Endometrial microvascular endothelial cells (primary cell): Measurements from ENCODE around the gene PTPRD. TPM values are rescaled to one million over a fixed set of nuclear protein-coding genes. Genes with fewer than 3 reads are reported as not detected.

ENCODE experiments used
- in situ Hi-C: cut with HindIII; loops from 2 replicates; pipeline ENCODE4 v1.10.0; 2017; ENCODE audit warnings: low sequenced_read_pairs, low pct_unique_long_range_greater_than_20kb; ENCODE audit errors: inconsistent ontology term
- total RNA-seq: library from RNA; depleted of rRNA; stranded (reverse); fragments of >200 nt; gene quantifications from one replicate; pipeline ENCODE4 v1.2.3, GENCODE V29; 2015; ENCODE audit errors: inconsistent ontology term

The PTPRD gene
- total RNA-seq, 1 donor from 2014 or later: under 0.01 TPM

DNA sequence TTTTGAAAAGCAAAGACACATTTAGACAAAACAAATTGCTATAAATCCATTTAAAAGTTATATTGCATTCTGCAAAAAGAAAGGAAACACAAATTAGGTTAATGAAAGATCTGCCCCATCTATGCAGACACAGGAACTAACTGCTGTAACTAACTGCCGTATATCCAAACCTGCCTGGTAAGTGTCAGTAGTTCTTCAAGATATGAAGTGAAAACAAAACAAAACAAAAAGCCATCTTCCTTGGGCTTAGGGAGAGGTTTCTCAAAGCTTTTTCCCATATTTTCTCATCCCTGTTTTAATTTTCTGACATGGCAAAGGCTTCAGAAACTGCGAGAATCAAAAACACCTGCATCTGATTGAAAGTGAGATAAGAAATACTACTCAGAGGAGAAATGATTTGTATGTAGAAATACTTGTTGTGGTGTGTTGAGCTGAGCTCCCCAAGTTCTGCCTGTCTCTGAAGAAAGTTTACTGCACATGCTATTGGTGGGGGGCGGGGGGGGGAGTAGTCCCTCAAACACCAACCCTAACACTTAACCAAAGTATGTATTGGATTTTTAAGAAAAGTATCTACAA is 750.5 kb downstream of the PTPRD start:
- in situ Hi-C loops: no loop called here

DNA sequence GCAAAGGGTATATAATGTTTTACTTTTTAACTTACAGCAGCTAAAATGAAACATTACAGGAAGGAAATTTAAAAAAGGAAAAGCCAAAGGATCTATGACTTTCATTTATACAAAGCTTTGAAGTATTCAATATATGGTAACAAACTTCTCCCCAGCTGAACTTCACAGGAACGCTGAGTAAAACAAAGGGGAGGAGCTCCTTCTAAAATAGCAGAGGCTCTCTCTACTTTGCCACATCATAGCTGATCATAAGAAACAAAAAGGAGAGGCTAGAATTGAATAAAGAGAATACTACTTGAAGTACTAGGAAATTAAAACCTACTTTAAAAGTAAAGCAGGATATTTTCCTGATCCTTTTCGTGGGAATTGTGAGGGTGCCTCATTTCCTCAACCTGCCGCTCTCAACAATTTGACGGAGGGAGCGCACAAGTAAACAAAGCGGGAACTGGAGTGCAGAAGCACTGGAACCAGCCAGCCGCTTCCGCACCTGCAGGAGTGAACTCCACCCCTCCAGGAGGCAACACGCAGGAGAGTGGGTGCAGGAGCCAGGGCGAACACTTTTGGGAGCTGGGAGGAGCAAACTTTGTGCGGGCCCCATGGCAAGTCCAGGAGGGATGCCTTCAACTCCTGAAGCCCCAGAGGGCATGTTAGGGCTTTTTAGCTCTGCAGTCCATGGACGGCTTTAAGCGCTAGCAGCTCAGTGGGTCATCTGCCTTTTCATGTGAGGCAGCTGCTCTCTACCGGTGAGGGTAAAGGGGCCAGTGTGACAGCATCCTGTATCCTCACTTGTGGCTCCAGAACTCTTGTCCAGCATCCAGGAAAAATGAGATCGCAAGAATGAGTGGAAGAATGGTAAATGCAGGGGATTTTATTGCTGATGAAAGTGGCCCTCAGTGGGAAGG is 757.4 kb downstream of the PTPRD start:
- in situ Hi-C loops: no loop called here

- in situ Hi-C loops: no loop called here
Measured at GRCh38 chr9:9847750-9848149, 765.1 kb downstream of the PTPRD start.

GRCh38 chr9:9846557-9846956 is 766.2 kb downstream of the PTPRD start:
- in situ Hi-C loops: no loop called here

DNA sequence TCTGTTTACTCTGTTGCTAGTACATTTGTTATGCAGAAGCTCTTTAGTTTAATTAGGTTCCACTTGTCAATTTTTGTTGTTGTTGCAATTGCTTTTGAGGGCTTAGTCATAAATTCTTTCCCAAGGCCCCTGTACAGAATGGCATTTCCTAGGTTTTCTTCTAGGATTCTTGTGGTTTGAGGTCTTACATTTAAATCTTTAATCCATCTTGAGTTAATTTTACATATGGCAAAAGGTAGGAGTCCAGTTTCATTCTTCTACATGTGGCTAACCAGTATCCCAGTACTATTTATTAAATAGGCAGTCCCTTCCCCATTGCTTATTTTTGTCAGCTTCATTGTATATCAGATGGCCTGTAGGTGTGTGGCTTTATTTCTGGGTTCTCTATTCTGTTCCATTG is 792.4 kb downstream of the PTPRD start:
- in situ Hi-C loops: no loop called here

- in situ Hi-C loops: no loop called here
Measured at GRCh38 chr9:9819886-9820285, 792.9 kb downstream of the PTPRD start.

- in situ Hi-C loops: no loop called here
Measured at GRCh38 chr9:9817176-9817575, 795.6 kb downstream of the PTPRD start.

GRCh38 chr9:9804109-9804508 is 808.7 kb downstream of the PTPRD start:
- in situ Hi-C loops: no loop called here

DNA sequence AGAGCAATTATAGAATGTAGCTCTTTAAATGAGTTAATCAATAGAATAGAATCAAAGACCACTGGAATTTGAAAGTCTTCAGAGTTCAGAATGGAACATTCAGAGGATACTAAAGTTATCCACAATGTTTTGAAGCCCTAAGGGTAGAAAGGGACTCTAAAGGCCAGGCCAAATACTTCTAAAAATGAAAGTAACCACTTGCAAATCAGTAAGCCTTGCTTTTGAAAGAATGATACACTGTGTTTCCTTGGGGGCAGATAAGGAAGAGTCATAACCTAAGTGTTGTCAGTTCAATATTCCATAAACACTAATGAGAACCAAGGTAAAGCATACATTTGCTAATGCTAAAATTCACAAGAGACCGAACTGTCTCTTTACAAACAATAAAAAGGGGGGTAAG is 813.5 kb downstream of the PTPRD start:
- in situ Hi-C loops: no loop called here

DNA sequence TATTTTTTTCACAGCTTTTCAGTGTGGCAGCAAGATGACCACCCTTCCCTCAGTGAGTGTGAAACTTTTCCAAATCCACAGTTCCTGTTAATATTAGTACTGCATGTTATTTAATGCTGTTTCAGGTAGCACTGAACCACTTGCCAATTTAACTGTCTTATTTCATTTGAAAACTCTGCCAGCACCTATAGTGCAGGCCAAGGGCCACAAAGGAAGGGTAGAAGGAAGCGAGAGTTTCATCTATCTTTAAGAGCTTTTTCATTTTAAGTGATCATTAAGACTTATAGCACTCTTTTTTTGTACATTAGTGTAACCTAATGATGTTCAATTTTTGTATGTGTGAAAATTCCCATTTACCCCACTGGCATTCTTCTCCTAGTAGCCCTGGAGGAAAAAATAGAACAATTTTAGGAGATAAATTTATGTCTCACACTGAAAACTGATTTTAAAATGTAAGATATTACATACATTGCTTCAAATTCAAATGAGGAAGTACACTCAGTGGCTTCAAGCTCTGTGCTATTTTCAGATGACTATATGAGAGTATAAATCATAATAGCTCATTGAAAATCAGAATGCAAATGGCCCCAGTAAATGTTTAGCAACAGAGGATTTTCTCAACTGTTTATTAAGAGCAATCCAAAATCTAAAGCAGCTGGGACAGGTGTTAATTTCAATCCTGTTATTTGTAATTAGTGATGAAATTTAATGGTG is 820.5 kb downstream of the PTPRD start:
- in situ Hi-C loops: no loop called here

- in situ Hi-C loops: no loop called here
Measured at GRCh38 chr9:9791611-9792010, 821.2 kb downstream of the PTPRD start.

DNA sequence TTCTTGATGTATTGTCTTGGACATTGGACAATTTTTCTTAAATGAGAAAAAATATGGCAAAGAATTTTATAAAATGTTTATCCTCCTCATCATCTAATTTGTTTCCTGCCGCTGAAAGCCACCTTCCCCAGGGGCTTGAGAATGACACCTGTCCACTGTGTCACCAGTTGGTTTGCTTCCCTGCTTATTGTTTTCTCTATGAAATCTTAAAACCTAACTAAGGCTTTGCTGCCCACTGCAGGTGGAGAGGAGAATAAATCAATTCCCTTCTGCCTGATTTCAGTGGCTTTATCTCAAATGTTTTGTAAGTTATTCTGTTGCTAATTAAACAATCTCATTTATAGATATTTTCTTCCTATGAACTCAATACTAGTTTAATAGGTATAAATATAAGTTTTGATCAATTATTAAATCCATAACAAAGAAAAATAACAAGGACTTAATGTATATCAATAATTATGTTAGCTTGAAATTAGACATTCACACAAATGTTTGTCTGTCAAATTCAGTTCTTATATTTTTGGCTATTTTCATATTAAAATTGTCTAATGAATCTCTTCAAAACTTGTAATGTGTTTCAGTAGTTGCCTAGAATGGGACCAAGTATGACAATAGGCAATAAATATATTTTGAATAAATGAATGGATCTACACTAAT is 822.5 kb downstream of the PTPRD start:
- in situ Hi-C loops: no loop called here

DNA sequence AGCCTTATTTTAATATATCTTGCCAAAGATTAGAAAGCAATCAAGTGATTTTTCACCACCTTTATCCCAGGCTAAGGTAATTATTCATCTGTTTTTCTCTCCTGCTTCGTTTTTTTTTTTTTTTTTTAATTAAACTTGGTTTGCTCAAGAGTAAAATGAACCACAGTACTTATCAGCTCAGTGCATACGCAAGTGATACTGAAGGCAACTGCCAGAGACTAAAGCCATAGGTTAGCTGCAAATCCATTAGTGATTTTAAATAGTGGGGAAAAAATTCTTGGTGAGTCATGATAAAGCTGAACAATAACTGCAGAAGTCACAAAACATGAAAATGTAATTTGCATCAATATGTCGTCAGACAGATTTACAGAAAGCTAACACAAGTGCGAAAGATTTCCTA is 829.1 kb downstream of the PTPRD start:
- in situ Hi-C loops: no loop called here

DNA sequence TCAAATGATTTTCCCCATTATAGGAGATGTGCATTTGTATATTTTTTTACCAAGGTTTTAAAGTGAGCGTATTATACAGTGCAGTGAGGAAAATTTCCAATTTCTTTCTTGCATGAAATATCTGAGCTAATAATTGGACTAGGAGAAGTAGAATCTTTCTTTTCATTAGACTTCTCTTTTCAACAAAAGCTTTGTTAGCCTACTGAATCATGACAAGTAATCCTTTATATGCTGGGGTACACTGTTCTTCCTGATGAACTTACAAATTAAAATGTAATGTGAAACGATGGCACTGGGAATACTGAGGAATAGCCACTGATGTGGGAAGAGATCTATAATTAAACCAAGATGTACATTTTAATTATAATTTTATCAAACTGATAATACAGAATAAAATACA is 829.6 kb downstream of the PTPRD start:
- in situ Hi-C loops: no loop called here

GRCh38 chr9:9778293-9778692 is 834.5 kb downstream of the PTPRD start:
- in situ Hi-C loops: no loop called here

GRCh38 chr9:9774471-9774870 is 838.3 kb downstream of the PTPRD start:
- in situ Hi-C loops: no loop called here

DNA sequence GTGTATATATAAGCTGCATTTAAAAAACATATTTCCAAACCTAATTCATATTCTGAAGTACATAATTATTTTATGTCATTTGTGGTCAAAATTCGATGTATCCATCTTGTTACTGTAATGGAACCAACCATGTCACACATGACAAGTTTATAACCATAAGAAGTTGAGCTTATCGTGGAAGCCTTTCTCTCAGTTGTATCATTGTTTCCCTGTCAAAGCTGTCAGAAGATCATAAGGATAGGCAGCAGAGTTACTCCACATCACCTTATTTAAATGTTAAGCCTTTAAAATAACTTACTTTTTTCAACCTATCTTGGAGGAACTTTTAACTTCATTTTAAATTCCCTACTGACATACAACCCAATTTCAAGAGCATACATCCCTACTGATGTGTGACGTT is 841.5 kb downstream of the PTPRD start:
- in situ Hi-C loops: no loop called here

DNA sequence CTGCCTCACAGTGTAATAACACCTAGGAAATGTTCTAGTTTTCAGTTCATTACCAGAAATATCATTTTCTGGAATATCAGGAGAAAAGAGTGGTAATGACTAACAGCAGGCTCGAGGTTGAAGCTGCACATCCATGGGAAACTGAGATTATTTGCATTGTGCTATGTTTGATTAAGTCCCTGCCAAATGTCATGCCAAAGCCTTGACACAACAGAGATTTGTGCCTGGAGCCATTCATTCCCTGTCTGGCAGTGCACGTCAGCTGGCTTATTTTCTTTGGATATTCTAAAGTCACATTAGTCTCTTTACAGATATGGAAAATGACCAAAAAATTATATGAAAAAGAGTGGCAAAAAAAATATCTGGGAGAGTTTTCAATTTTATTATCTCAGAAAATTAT is 848.0 kb downstream of the PTPRD start:
- in situ Hi-C loops: no loop called here

DNA sequence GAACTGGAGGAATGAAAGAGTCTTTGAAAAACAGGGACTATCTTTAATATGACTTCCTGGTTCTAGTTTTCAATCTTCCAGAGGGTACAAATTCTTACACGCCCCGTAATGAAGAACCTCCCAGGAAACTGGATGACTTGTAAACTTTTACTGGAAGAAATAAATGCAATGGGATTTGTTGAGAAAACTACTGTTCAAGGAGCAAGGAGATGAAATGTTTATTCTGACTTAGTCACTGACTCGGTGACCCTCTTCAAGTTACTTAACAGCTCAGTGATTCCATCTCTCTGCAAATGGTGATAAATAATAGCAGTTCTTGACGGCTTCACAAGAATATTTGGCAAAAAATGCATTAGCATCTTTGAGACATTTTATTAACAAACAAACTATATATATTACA is 858.6 kb downstream of the PTPRD start:
- in situ Hi-C loops: no loop called here
